ENCODE results near the gene COL27A1.

COL27A1 gene

GRCh38 chr9:114348261-114348905, 193.0 kb downstream of the COL27A1 start:
- TF ChIP-seq CTCF (IDR thresholded peaks at IDR 0.05; ENCODE audit: control extremely low read depth, extremely low read depth, low read depth, missing control alignments), result no peak
- CTCF ChIA-PET, result interaction anchor here (0.7 to 1.8 kb wide), 3 partner anchors 8 to 35 kb away, joined by 3 to 5 read pairs (median 3); no protein-coding TSS in a partner anchor
- DNase-seq (ENCODE audit: extremely low spot score), result no peak
- POLR2A ChIA-PET, result no interaction called here

DNA sequence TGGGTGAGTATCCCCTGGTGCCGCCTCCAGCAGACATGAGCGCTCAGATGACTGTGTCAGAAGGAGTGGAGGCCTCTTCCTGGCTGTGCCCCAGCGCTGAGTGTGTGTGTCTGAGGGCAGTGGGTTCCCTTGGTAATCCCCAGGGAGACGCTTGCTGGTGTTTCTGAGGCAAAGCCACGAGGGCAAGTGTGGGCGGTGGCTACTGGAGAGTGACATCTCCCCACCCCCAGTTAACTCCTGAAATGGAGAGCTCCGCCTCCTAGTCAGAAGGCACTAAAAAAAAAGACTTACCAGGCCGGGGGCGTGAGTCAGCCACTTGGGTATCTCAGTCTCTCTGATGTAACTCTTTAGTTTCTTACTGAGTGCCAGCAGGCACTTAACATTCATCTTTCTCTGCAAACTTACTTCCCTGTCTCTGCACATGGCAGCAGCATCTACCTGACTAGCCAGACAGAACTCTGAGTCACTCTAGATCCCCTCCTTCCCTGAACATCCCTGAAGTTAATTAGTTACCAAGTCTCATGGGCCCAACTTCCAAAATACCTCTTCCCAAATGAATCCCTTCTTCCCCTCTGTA, 193.7 kb downstream of the COL27A1 start:
- DNase-seq (ENCODE audit: extremely low spot score), result peak; percentile 90
- POLR2A ChIA-PET, result no interaction called here
- CTCF ChIA-PET, result interaction anchor here (1.8 kb wide), 1 partner anchor 10 kb away, joined by 5 read pairs; no protein-coding TSS in a partner anchor
- no peak for TF ChIP-seq CTCF (IDR thresholded peaks at IDR 0.05; ENCODE audit: control extremely low read depth, extremely low read depth, low read depth, missing control alignments)

GRCh38 chr9:114349713-114350480, 194.6 kb downstream of the COL27A1 start:
- CTCF ChIA-PET, result interaction anchor here (0.8 to 1.4 kb wide), 3 partner anchors 11 to 83 kb away, joined by 3 to 5 read pairs (median 3); no protein-coding TSS in a partner anchor
- no peak for TF ChIP-seq CTCF (IDR thresholded peaks at IDR 0.05; ENCODE audit: control extremely low read depth, extremely low read depth, low read depth, missing control alignments)
- no peak for DNase-seq (ENCODE audit: extremely low spot score)
- POLR2A ChIA-PET, result no interaction called here

DNA sequence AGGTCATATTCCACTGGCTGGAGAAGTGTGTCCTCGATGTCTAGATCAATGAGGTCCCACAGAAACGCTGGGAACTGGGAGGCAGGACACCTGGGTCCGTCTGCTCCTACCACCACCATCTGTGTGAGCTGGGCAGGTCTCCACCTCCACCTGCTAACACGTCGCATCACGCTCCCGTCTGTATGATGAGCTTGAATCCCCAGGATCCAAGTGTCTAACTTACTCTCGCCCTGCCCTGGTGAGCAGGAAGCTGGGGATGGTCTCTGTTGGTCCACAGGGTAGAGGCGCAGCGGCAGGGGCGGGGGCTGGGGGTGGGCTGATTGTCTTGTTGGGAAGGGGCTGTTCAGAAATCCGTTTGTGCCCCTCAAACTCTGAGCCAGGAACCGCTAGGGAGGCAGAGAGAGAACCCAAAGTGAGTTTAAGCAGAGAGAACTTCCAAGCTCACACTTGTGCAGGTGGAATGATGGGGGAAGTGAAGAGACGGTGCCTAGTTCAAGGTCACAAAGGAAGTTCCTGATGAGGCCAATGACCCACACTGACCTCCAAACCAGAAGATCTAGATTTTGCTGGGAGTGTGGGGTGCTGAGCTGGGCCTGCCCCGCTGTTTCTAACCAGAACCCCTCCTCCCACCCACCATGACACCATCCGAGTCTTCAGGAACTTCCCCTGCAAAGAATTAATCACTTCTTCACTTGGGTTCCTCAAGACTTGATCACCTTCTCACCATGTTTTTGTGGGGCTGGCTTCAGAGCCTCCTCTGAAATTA, 195.5 kb downstream of the COL27A1 start:
- POLR2A ChIA-PET, result interaction anchor here (0.6 to 0.7 kb wide), 2 partner anchors 14 to 45 kb away, joined by 3 to 8 read pairs; no protein-coding TSS in a partner anchor
- DNase-seq (ENCODE audit: extremely low spot score), result no peak
- no peak for TF ChIP-seq CTCF (IDR thresholded peaks at IDR 0.05; ENCODE audit: control extremely low read depth, extremely low read depth, low read depth, missing control alignments)

DNA sequence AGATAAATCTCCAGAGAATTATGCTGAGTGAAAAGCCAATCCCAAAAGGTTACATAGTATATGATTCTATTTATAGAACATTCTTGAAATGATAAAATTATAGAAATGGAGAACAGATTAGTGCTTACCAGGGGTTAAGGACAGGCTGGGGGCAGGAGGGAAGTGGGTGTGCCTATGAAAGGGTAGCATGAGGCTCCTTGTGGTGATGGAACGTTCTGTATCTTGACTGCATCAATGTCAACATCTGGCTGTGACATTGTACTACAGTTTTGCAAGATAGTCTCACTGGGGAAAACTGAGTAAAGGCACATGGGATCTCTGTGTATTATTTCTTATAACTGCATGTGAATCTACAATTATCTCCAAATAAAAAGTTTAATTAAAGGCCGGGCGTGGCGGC, 196.6 kb downstream of the COL27A1 start:
- ChIA-PET POLR2A (no interaction called here), CTCF (interaction anchor here (2.1 kb wide), 1 partner anchor 7 kb away, joined by 6 read pairs; no protein-coding TSS in a partner anchor)
- no peak for DNase-seq (ENCODE audit: extremely low spot score)
- TF ChIP-seq CTCF (IDR thresholded peaks at IDR 0.05; ENCODE audit: control extremely low read depth, extremely low read depth, low read depth, missing control alignments), result no peak

More for the DNA sequence above, 195.5 kb downstream of the COL27A1 start:
- CTCF ChIA-PET, result interaction anchor here (0.8 to 1.4 kb wide), 4 partner anchors 12 to 82 kb away, joined by 3 to 5 read pairs (median 3); no protein-coding TSS in a partner anchor

DNA sequence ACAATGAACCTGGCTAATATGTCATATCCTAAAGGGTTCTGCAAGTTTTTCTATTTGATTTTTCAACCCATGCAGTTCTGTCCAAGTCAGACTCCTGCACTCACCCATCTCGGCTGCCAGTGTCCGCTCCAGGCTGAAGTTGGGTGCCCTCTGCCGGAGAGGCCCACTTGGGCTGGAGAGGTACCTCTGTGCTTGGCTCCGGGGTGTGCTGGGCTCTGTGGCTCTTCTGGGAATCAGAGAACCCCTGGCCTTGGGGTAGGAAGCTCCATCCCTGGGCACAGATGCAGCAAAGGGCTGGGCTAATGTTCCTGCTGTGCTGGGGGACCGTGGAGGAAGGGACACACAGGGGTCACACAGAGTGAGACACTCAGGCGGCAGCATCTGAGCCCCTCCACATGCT, 200.5 kb downstream of the COL27A1 start:
- no peak for TF ChIP-seq CTCF (IDR thresholded peaks at IDR 0.05; ENCODE audit: control extremely low read depth, extremely low read depth, low read depth, missing control alignments)
- POLR2A ChIA-PET, result no interaction called here
- CTCF ChIA-PET, result interaction anchor here (1.0 to 2.0 kb wide), 4 partner anchors 8 to 12 kb away, joined by 3 to 5 read pairs (median 4); no protein-coding TSS in a partner anchor
- no peak for DNase-seq (ENCODE audit: extremely low spot score)
